HG03095 (cell line): ENCODE measurements around the gene EFEMP1.
"Not testable (repeated sequence)": the region's sequence is repeated elsewhere in the genome, so short reads cannot be mapped to it uniquely, and the experiment has no call there.

Source experiments
- ATAC-seq: cut with Tn5 transposase; IDR thresholded peaks from one replicate; pipeline ENCODE4 v1.9.1; 2021; ENCODE audit warnings: moderate library complexity; ENCODE audit not compliant: unreplicated experiment

Gene EFEMP1

GRCh38 chr2:55837073-55837472, 86.5 kb downstream of the EFEMP1 start:
- ATAC-seq = no peak

- not testable (repeated sequence) for ATAC-seq
Measured at GRCh38 chr2:55831671-55832410, 91.7 kb downstream of the EFEMP1 start.

GRCh38 chr2:55827855-55828254, 95.7 kb downstream of the EFEMP1 start:
- ATAC-seq = no peak

- ATAC-seq = not testable (repeated sequence)
Measured at GRCh38 chr2:55827428-55827827, 96.2 kb downstream of the EFEMP1 start.

GRCh38 chr2:55826246-55826645, 97.3 kb downstream of the EFEMP1 start:
- no peak for ATAC-seq

GRCh38 chr2:55824551-55825096, 99.0 kb downstream of the EFEMP1 start:
- ATAC-seq = no peak
